Activated CD4-positive, alpha-beta memory T cell treated with anti-CD3 and anti-CD28 coated beads for 36 hours (primary cell): Measurements from ENCODE around the gene FRMD4A. TPM values are rescaled to one million over a fixed set of nuclear protein-coding genes. Genes with fewer than 3 reads are reported as not detected.

Experiments used
- CTCF ChIA-PET: fragments of 350-600 bp; sonication (Branson Sonifier 250); formaldehyde crosslinking; loops from one replicate; lab custom pipeline; 2021; ENCODE audit warnings: antibody characterized with exemption, inconsistent platforms; lab: Charles Lee
- POLR2A ChIA-PET: fragments of 350-600 bp; sonication (Branson Sonifier 250); formaldehyde crosslinking; loops from one replicate; lab custom pipeline; 2021; ENCODE audit warnings: antibody characterized with exemption; lab: Charles Lee
- DNase-seq: peaks from one replicate; pipeline ENCODE4 v3.0.0-alpha.2; 2020
- H3K27ac Mint-ChIP-seq: one replicate; pipeline ENCODE4 v1.8.0; 2021; ENCODE audit warnings: mixed read lengths
- H3K27me3 Mint-ChIP-seq: one replicate; pipeline ENCODE4 v1.8.0; 2021; ENCODE audit warnings: mixed read lengths
- H3K36me3 Mint-ChIP-seq: one replicate; pipeline ENCODE4 v1.8.0; 2021; ENCODE audit warnings: mixed read lengths
- H3K4me1 Mint-ChIP-seq: one replicate; pipeline ENCODE4 v1.8.0; 2021; ENCODE audit warnings: low read depth, mixed read lengths
- H3K4me3 Mint-ChIP-seq: one replicate; pipeline ENCODE4 v1.8.0; 2021; ENCODE audit warnings: mild to moderate bottlenecking, mixed read lengths
- H3K9me3 Mint-ChIP-seq: one replicate; pipeline ENCODE4 v1.8.0; 2021; ENCODE audit warnings: mixed read lengths
- intact Hi-C: fragments of 100-400 bp; cut with micrococcal nuclease; formaldehyde crosslinking; loops from one replicate; pipeline ENCODE4 v1.15.1; 2023
- total RNA-seq, 2 experiments: library from RNA; stranded (reverse); gene quantifications; one replicate each; pipeline ENCODE4 v1.2.3, GENCODE V29; 2021

The FRMD4A gene
- total RNA-seq, 2 experiments from 2014 or later, result 0.31 to 1.7 TPM

- H3K27ac Mint-ChIP-seq, result no peak overlapping the region
- intact Hi-C loops, result no loop called here
- no peak for DNase-seq
- H3K36me3 Mint-ChIP-seq, result no peaks in the 10 kb centered on the region
- H3K4me3 Mint-ChIP-seq, result no peak overlapping the region
- H3K27me3 Mint-ChIP-seq, result no peaks in the 10 kb centered on the region
- ChIA-PET POLR2A (no interaction called here), CTCF (no interaction called here)
- H3K9me3 Mint-ChIP-seq, result peaks cover 15% of the 10 kb centered on the region
- H3K4me1 Mint-ChIP-seq, result peaks cover 5% of the 10 kb centered on the region
Measured at GRCh38 chr10:13813550-13813949, 517.2 kb downstream of the FRMD4A start.

- Mint-ChIP-seq H3K36me3 (no peaks in the 10 kb centered on the region), H3K27ac (no peak overlapping the region), H3K9me3 (peaks cover 14% of the 10 kb centered on the region), H3K4me3 (no peak overlapping the region), H3K27me3 (no peaks in the 10 kb centered on the region), H3K4me1 (peaks cover 5% of the 10 kb centered on the region)
- intact Hi-C loops, result no loop called here
- no peak for DNase-seq
- CTCF ChIA-PET, result no interaction called here
- POLR2A ChIA-PET, result no interaction called here
Measured at GRCh38 chr10:13812804-13813203, 517.9 kb downstream of the FRMD4A start.

- ChIA-PET POLR2A (no interaction called here), CTCF (interaction anchor here (1.1 kb wide), 1 partner anchor 151 kb away, joined by 3 read pairs; no protein-coding TSS in a partner anchor)
- intact Hi-C loops, result no loop called here
- DNase-seq, result no peak
- H3K4me3 Mint-ChIP-seq, result no peak overlapping the region
- H3K27ac Mint-ChIP-seq, result no peak overlapping the region
- no peaks in the 10 kb centered on the region for H3K27me3 Mint-ChIP-seq
- no peaks in the 10 kb centered on the region for H3K9me3 Mint-ChIP-seq
- no peaks in the 10 kb centered on the region for H3K36me3 Mint-ChIP-seq
- peaks cover 7% of the 10 kb centered on the region for H3K4me1 Mint-ChIP-seq
Measured at GRCh38 chr10:13810568-13810967, 520.2 kb downstream of the FRMD4A start.

DNA sequence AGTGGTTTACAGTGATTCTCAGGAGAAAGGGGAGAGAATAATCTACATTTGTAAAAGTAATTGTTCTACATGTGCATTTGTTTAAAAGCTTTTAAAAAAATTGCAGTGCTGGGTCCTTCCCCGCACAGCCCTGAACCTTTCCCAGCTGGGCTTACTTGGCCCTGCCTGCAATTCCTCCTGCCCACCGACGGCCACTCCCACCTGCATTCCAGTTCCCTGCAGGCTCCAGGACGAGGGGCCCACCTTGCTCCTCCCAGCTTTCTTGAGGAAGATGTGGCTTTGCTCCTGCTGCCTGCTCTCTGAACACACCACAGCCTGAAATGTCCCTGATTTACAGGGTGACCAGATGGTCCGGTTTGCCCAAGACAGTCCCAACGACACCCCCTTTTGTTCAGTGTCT lies 521.3 kb downstream of the FRMD4A start:
- Mint-ChIP-seq H3K9me3 (no peaks in the 10 kb centered on the region), H3K36me3 (no peaks in the 10 kb centered on the region), H3K27ac (no peak overlapping the region), H3K4me3 (no peak overlapping the region), H3K4me1 (peaks cover 7% of the 10 kb centered on the region), H3K27me3 (no peaks in the 10 kb centered on the region)
- intact Hi-C loops, result no loop called here
- ChIA-PET CTCF (no interaction called here), POLR2A (no interaction called here)
- DNase-seq, result no peak

GRCh38 chr10:13808556-13809391 lies 522.0 kb downstream of the FRMD4A start:
- H3K4me1 Mint-ChIP-seq, result peaks cover 7% of the 10 kb centered on the region
- ChIA-PET CTCF (no interaction called here), POLR2A (no interaction called here)
- H3K36me3 Mint-ChIP-seq, result no peaks in the 10 kb centered on the region
- H3K27me3 Mint-ChIP-seq, result no peaks in the 10 kb centered on the region
- H3K9me3 Mint-ChIP-seq, result no peaks in the 10 kb centered on the region
- intact Hi-C loops, result no loop called here
- H3K27ac Mint-ChIP-seq, result no peak overlapping the region
- DNase-seq, result no peak
- H3K4me3 Mint-ChIP-seq, result no peak overlapping the region

DNA sequence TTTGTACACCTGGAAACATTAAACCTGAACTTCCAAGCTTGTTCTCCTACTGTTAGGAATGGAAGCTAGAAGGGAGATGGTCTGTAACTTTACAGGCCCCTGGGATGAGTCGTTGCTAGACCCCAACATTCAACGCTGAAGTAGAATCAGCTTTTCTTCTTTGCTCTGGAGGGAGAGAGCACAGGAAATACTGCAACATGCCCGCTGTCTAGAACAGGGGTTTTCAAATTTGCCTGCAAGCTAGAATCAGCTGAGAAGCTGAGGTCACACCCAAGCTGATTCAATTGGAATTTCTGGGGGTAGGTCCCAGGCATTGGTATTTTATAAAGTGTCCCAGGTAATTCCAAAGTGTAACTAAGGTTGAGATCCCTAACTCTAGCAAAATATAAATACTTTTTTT lies 524.3 kb downstream of the FRMD4A start:
- CTCF ChIA-PET, result no interaction called here
- POLR2A ChIA-PET, result interaction anchor here (0.6 kb wide), 1 partner anchor 380 kb away, joined by 5 read pairs; no protein-coding TSS in a partner anchor

GRCh38 chr10:13803566-13804554 lies 526.9 kb downstream of the FRMD4A start:
- Mint-ChIP-seq H3K27ac (no peak overlapping the region), H3K4me1 (peaks cover 6% of the 10 kb centered on the region), H3K9me3 (no peaks in the 10 kb centered on the region), H3K27me3 (no peaks in the 10 kb centered on the region), H3K4me3 (no peak overlapping the region), H3K36me3 (no peaks in the 10 kb centered on the region)
- DNase-seq, result no peak
- ChIA-PET CTCF (no interaction called here), POLR2A (no interaction called here)
- intact Hi-C loops, result no loop called here

More for the DNA sequence above, 524.3 kb downstream of the FRMD4A start:
- H3K4me1 Mint-ChIP-seq, result peaks cover 6% of the 10 kb centered on the region
- intact Hi-C loops, result no loop called here
- no peak overlapping the region for H3K4me3 Mint-ChIP-seq
- H3K36me3 Mint-ChIP-seq, result no peaks in the 10 kb centered on the region
- no peak for DNase-seq
- H3K27ac Mint-ChIP-seq, result no peak overlapping the region
- H3K9me3 Mint-ChIP-seq, result no peaks in the 10 kb centered on the region
- no peaks in the 10 kb centered on the region for H3K27me3 Mint-ChIP-seq

DNA sequence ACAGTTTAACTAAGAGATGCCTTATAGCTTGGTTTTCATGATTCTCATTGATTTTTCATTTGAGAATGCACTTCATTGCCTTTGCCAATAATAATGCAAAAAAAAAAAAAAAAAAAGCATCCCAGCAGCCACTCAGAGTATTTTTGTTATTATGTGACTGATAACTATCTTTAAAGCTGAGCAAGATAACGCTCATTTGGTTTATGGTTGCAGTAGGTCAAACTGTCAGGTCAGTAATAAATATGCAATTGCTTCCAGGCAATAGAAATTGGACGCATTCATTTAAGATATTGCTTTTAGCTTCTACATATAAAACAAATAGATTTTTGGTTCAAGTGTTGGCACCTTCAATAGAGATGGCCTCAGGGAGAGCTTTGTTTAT lies 528.8 kb downstream of the FRMD4A start:
- ChIA-PET POLR2A (no interaction called here), CTCF (no interaction called here)
- H3K4me3 Mint-ChIP-seq, result no peak overlapping the region

DNA sequence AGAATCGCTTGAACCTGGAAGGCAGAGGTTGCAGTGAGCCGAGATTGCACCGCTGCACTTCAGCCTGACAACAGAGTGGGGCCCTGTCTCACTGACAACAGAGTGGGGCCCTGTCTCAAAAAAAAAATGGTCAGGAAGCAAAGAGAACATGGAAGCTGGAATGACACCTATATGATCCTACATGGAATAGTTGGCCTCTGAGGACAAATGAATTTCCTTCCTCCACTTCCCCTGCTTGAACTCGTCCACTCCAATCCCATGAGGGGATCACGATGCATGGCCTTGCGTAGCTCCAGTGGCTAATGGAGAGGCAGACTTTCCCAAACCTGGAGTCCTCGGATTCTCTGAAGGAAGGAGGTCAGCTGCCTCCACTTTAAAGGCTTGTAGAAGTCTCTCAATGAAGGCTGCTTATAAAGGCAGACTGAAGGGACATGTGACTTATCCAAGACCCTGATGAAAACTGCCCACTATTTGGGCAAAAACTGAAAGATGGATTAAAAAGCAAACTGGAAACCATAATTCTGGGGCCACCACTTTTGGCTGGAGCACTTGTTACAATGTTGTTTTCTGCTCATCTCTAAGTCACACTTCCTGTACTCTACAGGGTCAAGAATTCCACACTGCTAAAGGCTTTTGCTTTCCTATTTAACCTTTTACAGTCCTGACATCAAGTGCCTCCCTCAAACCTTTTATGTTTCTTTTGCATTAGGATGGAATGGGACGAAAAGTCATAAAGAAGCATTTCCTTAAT lies 529.4 kb downstream of the FRMD4A start:
- no peak for DNase-seq
- Mint-ChIP-seq H3K4me1 (peaks cover 7% of the 10 kb centered on the region), H3K4me3 (no peak overlapping the region), H3K9me3 (no peaks in the 10 kb centered on the region), H3K36me3 (no peaks in the 10 kb centered on the region), H3K27me3 (no peaks in the 10 kb centered on the region), H3K27ac (no peak overlapping the region)
- POLR2A ChIA-PET, result no interaction called here
- intact Hi-C loops, result no loop called here
- CTCF ChIA-PET, result no interaction called here

More for the DNA sequence above, 528.8 kb downstream of the FRMD4A start:
- H3K9me3 Mint-ChIP-seq, result no peaks in the 10 kb centered on the region
- no peak overlapping the region for H3K27ac Mint-ChIP-seq
- intact Hi-C loops, result no loop called here
- H3K27me3 Mint-ChIP-seq, result no peaks in the 10 kb centered on the region
- no peak for DNase-seq
- peaks cover 6% of the 10 kb centered on the region for H3K4me1 Mint-ChIP-seq
- no peaks in the 10 kb centered on the region for H3K36me3 Mint-ChIP-seq

DNA sequence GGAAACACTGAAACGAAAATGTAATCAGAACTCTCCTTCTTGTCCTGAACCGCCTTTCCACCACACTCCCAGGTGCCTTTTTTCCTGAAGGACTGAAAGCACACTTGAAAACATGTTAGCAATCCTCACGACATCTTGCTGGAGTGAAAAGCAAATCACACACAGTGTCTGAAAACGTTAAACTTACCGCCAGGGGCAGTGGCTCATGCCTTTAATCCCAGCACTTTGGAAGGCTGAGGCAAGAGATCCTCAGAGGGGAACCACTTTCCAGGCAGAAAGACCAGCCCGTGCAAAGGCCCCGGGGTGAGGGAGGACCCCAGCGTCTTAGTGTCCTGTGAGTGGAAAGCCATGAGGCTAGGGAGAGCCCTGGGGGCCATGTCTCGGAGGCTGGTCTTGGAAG lies 533.6 kb downstream of the FRMD4A start:
- Mint-ChIP-seq H3K27ac (no peak overlapping the region), H3K27me3 (no peaks in the 10 kb centered on the region)

DNA sequence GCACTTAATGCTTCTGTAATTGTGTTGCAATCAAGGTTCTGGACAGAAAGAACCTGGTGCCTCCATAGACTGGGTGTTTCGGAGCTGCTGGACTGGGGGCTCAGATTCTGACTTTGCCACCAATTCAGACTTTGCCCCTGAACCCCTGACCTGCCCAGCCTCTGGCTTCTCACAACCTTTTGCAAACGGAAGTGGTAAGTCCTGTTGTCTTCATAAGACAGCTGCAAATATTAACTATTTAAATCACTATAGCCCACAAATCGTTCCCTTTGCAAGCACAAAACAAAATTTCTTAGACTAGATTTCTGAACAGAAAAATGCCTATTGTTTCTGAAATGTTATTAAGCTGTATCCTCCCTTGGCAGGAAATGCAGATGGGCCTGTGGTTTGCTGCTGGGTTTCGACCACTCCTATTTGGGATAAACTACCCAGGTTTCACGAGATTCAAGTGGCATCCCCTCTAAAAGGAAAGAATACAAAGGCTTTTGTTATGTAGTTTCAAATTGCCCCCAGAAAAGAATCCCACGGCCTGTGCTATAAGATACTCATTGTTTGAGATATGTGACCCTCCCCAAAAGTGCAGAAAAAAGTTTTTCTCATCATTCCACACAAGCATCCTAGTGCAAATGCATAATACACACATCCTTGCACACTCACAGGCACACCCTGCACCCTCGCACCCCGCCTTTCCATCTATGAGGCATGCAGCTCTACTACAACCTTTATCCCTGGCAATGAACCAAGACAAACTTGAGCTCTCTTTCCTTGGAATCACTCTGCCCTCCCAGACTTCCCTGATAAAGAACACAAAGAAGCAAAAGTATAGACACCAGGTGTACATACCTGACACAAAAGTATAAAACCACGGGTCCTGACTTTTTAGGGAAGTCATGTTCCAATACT lies 534.8 kb downstream of the FRMD4A start:
- no peak for DNase-seq
- ChIA-PET POLR2A (no interaction called here), CTCF (interaction anchor here (1.0 to 1.2 kb wide), 2 partner anchors 12 to 209 kb away, joined by 3 to 4 read pairs; partner anchors contain the start of gene PRPF18)
- no peaks in the 10 kb centered on the region for H3K36me3 Mint-ChIP-seq
- intact Hi-C loops, result no loop called here
- no peak overlapping the region for H3K4me3 Mint-ChIP-seq
- no peaks in the 10 kb centered on the region for H3K9me3 Mint-ChIP-seq
- no peaks in the 10 kb centered on the region for H3K27me3 Mint-ChIP-seq
- no peak overlapping the region for H3K27ac Mint-ChIP-seq
- H3K4me1 Mint-ChIP-seq, result peaks cover 24% of the 10 kb centered on the region

More for the DNA sequence above, 533.6 kb downstream of the FRMD4A start:
- intact Hi-C loops, result no loop called here
- peaks cover 24% of the 10 kb centered on the region for H3K4me1 Mint-ChIP-seq
- ChIA-PET POLR2A (no interaction called here), CTCF (no interaction called here)
- H3K4me3 Mint-ChIP-seq, result no peak overlapping the region
- H3K9me3 Mint-ChIP-seq, result no peaks in the 10 kb centered on the region
- H3K36me3 Mint-ChIP-seq, result no peaks in the 10 kb centered on the region
- DNase-seq, result no peak
